GM19043 (cell line): ENCODE data around the gene PTPRG.

Experiments used
- ATAC-seq: cut with Tn5 transposase; IDR thresholded peaks from one replicate; pipeline ENCODE4 v1.9.1; 2021; ENCODE audit warnings: low read depth; ENCODE audit not compliant: unreplicated experiment

Gene PTPRG

GRCh38 chr3:62149962-62150361 lies 588.6 kb downstream of the PTPRG start:
- no peak for ATAC-seq

DNA sequence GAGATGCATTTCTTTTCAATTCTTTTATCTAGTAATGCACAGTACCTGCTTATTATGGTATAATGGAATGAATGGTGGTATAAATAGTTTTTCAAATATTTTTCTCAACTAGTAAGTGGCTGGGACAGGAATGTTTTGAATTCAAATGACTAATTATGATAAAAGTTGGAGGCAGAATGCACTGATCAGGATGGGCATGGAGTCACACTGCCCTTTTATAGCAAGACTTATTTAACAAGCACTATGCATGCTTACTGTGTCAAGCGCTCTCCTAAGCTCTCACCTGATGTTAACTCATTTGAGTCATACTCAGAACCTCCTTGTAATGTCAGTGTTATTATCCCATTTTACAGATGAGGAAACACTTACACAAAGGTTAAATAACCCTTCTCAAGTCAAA lies 590.2 kb downstream of the PTPRG start:
- ATAC-seq, result no peak

- ATAC-seq, result no peak
Observed at GRCh38 chr3:62153231-62153630, 591.9 kb downstream of the PTPRG start.

- no peak for ATAC-seq
Observed at GRCh38 chr3:62154457-62155148, 593.2 kb downstream of the PTPRG start.

GRCh38 chr3:62159056-62159708 lies 597.8 kb downstream of the PTPRG start:
- no peak for ATAC-seq

DNA sequence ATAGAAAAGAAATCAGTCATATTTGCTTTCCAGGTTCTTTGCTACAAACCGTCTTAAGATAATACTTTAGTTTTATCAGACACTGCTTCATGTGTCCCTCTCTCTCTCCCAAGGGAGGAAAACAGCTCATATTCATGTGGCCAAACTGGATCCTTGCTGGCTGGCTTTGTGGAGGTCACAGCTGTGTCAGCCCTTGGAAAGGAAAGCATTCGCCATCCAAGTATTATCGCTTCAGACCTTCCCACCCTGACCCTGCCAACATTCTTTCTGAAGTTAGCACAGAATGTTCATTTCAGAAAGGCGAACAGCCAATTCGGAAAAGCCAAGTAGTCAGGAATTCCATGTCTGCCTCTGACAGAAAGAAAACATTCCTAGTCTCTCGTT lies 598.3 kb downstream of the PTPRG start:
- no peak for ATAC-seq

GRCh38 chr3:62161371-62161770 lies 600.0 kb downstream of the PTPRG start:
- no peak for ATAC-seq

DNA sequence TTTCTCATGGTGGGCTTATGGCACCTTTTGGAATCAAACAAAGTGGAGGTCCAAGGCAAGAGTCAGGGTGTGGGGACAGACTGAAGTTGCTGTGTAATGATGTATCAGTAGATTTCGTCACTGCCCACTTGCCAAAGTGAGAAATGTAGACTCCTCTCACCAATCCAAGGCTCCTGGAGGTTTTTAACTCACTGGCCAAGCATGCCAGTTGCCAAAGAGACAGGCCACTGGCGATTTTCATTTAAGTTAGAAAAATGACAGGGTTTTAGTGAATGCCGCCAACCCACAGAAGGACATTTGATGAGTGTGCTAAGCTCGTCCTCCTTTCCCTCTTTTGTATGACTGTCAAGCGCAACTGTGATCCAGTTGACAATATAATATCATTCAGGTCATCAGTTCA lies 602.8 kb downstream of the PTPRG start:
- no peak for ATAC-seq

DNA sequence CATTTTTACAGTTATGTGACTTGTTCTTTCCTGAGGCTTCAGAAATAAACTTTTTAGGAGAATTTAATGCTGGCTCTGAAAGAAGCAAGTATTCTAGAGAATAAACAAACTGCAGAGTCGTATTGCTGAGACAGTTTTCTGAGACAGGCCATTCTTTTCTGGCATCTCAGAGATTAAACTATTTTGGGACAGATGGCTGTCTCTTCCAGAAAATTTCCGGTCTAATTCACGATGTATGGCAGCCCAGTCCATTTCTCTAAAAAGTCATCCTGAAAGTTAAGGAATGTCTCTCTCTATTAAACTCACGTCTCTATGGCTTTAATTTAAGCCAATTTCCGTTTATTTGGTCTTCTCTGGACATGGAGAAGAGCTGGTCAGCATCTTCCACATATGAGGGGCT lies 603.4 kb downstream of the PTPRG start:
- ATAC-seq, result no peak

DNA sequence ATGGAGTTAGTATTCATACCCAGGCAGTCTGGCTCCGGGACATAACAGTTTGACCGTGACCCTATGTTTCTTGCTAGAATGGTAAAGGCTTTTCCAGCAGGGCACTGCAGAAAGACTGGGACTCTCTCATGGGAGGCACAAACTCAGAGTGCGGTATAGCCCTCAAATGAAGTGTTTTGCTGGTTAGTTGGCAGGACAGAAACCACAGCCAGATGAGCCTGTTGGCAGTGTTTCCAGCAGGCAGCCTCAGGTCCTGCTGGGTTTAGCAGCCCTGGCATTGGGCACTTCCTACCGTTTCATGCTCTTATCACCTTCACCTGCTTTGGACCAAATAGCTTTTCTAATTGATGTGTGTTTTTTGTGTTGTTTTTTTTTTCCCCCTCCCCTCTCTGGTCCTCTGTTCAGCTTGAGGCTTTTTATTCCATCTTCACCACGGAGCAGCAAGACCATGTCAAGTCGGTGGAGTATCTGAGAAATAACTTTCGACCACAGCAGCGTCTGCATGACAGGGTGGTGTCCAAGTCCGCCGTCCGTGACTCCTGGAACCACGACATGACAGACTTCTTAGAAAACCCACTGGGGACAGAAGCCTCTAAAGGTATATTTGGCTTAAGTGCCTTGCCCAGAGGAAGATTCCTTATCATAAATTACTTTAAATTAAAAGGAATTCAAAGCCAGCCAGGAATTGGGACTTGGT lies 606.3 kb downstream of the PTPRG start:
- no peak for ATAC-seq

- ATAC-seq, result no peak
Observed at GRCh38 chr3:62168356-62168755, 607.0 kb downstream of the PTPRG start.

GRCh38 chr3:62169906-62170660 lies 608.7 kb downstream of the PTPRG start:
- no peak for ATAC-seq

GRCh38 chr3:62171789-62172188 lies 610.4 kb downstream of the PTPRG start:
- no peak for ATAC-seq

DNA sequence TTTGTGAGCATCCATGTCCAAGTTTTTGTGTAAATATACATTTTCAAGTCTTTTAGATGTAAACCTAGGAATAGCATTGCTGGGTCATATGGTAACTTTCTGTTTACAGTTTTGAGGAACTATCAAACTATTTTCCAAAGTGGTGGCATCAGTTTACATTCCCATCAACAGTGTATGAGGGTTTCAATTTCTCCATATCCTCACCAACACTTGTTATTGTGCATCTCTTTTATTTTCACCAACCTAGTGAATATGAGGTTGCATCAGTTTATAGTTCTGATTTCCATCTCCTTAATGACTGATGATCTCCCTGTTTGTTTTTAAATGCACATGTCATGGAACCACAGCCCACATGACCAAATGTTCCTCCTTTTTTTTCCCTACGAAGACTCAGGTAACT lies 610.8 kb downstream of the PTPRG start:
- no peak for ATAC-seq

- ATAC-seq, result no peak
Observed at GRCh38 chr3:62173939-62174515, 612.7 kb downstream of the PTPRG start.

DNA sequence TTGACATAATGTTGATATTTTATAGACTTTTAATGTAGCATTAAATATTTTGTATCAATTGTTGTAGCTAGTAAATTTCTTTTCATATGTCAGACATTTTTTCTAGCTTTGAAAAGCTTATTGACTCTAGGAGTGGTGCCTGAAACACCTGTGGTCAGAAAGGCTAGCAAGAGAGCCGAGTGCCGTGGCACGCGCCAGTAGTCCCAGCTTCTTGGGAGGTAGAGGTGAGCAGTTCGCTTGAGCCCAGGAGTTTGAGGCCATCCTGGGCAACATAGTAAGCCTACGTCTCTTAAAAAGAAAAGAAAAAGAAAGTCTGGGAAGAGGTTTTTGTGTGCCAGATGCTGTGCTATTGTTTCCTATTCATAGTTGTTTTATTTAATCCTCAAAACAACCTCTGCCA lies 613.8 kb downstream of the PTPRG start:
- ATAC-seq, result no peak

DNA sequence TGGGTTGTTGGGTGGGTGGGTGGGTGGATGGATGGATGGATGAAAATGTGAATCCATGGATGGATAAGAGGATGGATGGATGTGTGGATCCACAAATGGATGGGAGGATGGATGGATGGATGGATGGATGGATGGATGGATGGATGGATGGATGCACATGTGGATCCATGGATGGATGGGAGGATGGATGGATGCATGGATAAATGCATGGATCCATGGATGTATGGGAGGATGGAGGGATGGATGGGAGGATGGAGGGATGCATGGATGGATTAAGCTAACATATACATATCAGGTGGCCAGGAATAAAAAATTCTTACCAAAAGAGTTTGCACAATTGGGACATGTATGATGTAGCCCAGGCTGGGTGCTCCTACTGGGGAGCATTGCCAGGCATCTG lies 616.7 kb downstream of the PTPRG start:
- ATAC-seq, result no peak

DNA sequence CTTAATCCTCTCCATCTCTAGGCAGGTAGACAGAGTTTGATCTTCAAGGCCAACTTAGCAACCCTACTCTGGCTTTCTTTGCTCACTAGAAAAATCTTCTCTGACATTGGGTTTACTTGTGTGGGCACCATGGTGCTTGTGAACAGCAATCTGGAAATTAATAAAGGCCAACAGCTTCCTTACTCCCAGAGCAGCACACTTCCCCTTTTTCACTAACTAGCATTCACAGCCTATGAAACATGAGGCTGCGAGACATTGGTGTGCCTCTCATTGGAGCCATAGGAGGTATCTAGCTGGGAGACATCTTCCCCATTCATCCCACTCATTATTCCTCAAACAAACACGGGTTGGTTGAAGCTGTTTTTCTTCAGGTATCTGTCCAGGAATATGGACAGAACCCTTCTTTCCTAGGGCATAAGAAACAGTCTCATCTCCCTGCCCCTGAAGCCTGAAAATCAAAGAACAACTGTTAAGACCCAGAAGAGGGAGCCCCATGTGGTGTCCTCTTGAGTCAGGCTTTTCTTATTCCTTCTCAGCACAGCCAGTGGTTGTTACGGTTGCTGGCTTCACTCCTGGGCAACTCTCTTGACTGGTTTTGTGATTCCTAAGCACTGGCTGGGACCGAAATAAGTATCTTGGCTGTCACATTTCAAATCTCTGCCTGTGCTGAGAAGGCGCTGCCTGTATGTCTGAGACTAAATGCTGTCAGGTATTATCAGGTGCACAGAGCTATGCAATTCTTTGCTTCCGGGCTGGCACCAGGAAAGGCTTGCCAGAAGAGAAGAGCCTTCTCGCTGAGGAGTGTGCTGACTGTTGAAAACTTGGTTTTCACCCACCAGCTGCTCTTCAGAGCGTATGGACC lies 617.6 kb downstream of the PTPRG start:
- ATAC-seq, result no peak

DNA sequence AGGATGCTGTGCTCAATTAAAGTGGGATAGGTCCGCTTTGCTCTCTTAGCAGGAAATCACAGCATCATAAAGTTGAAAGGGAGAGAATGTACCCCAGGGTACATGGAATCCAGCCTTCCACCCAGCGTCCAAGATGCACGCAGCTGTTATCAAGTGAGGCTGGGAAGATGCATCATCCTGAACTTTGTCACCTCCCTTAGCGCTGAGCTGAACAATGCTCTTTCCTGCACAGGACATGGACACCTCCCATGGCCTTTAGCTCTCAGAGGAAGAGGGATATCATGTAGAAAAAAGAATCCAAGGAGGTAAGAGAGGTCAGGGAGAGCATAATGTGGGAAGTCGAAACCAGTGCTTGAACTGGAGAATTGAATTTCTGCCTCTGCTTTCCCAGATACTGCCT lies 619.1 kb downstream of the PTPRG start:
- ATAC-seq, result no peak

DNA sequence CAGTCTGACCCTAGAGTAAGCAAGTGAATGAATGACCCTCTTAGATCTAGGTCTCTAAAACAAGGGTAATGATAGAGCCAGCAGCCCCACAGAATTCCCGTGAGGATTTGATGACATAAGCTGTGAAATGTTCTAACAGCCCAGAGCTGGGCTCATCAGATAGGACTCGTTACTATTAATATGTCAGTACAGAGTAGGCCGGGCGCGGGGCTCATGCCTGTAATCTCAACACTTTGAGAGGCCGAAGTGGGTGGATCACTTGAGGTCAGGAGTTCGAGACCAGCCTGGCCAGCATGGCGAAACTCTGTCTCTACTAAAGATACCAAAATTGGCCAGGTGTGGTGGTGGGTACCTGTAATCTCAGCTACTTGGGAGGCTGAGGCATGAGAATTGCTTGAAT lies 621.7 kb downstream of the PTPRG start:
- no peak for ATAC-seq
